HG03432 (cell line): ENCODE results near the gene AFAP1L1.

Experiments used
- ATAC-seq: cut with Tn5 transposase; IDR thresholded peaks from one replicate; pipeline ENCODE4 v1.9.1; 2021; ENCODE audit warnings: mild to moderate bottlenecking, moderate library complexity; ENCODE audit not compliant: unreplicated experiment

The AFAP1L1 gene

DNA sequence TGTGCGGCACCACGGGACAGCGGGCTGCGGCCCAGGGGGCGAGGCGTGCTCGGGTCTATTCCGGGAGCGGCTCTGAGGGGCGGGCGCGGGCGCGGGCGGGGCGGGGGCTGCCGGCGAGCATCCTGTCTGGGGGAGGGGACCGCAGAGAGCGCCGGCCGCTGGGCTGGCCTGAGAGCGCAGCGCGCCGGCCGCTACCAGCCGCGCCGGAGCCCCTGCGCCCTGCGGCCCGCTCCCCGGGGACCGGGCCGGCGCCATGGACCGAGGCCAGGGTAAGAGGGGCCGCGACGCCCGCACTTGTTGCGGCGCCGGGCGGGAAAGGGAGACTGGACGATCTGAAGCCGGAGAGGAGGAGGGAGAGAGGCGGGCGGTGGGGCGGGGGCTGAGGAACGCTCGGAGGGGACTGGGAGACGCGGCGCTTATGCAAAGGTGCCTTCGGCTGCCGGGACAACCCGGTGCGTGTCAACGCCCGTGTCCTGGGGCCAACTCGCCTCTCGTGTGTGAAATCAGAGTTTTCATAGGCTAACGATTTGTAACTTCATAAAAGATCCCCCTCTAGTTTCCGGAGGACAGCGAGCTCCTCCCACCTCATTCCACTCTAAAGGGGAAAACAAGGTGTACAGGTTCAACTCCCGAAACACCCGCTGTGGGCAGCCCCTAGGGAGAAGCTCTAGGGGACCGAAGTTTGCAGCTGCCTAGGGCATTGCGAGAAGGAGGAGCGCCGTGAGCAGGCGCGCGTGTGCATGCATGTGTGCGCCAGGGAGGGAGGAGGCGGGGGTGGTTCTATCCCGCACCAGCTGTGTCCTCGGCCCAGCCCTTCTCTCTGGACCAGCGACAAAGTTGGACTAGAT lies at the start of gene AFAP1L1:
Gene AFAP1L1 (plus strand): TSS at position 144 of the 848 bp plus-strand sequence. CDS start 110 bp downstream, at position 254.
- ATAC-seq = no peak

DNA sequence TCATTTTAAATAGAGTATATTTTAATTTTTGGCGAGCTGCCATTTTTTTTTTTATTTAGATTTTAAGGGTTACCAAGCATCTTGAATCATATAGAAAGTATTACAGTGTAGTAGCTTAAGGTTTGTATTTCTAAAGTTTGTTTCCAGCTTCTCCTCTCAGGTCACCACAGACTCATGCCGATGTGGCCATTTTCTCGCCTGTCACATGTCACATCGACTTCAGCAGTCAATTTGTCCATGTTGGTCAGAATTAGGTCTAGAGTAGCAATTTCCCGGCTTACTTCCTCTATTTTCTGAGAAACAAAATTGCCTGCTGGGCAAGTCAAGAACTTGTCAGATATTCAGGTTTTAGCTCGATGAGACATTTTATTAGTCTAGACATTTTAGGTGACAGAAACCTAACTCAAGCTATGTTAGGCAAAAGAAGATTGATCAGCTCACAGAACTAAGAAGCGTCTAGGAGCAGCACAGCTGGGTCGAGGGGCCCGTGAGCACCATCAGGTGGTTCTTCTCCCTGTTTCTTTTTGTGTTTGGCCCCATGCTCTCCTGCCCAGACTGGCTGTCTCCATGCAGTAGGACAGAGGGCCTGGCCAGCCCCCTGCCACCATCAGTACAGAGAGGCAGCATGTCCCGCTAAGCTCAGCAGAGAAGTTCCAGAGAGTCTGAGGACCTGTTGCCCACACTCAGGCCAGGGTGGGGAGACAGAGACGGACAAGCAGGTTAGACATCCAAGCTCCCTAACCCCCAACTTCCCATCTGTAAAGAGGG lies 48.4 kb upstream of the AFAP1L1 start:
- no peak for ATAC-seq

- ATAC-seq = no peak
These were observed 47.4 kb upstream of the AFAP1L1 start for GRCh38 chr5:149224282-149224681.

- no peak for ATAC-seq
These were observed 44.4 kb upstream of the AFAP1L1 start for GRCh38 chr5:149227168-149227826.

DNA sequence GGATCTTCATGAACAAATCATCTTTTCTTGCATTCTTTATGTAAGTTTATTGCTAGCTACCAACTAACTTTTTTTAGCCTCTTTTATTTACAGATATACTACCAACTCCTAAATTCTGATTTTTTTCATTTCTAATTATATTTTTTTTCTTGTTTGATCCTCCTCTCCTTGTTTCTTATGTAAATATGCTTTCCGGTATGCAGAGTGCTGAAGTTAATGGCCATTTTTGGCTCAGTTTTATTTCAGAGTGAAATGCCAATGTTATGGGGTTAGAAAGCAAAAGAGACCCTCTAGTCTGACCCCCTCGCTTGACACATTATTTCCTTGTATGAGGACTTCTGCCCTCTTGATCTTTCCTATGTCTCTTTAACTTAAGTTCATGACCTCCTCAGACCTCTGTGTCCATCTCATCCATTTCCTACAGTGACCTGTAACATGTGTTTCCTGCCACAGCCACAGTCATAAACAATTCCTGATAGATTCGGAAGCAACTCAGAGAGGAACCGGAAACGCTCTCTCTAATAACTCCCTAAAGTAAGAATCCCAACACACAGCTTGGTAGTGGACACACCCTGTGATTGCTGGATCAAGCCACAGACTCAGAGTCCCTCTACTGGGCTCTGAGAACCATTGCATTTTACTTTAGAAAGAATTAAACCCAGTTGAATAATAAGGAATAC lies 42.9 kb upstream of the AFAP1L1 start:
- no peak for ATAC-seq

- no peak for ATAC-seq
These were observed 42.2 kb upstream of the AFAP1L1 start for GRCh38 chr5:149229298-149229937.

GRCh38 chr5:149235841-149236240 lies 35.8 kb upstream of the AFAP1L1 start:
- ATAC-seq = no peak

DNA sequence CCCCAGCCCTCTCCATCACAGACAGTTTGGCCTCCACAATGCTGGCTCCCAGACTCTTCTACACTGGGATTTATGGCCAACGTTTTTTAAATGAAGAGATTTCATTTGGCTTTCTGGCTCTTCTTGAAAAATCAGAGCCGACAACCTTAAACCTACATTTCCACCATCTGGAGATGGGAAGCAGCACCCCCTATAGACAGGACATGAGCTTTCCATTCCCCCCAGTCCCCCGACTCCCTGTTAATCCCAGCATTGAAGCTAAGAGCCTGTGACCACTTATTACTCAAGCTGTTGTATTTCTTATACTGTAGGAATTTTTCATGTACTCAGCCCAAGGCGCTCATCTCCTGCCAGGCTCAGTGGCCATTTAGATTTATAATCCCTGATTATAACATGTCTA lies 34.0 kb upstream of the AFAP1L1 start:
- no peak for ATAC-seq

GRCh38 chr5:149238540-149238939 lies 33.1 kb upstream of the AFAP1L1 start:
- ATAC-seq = no peak

DNA sequence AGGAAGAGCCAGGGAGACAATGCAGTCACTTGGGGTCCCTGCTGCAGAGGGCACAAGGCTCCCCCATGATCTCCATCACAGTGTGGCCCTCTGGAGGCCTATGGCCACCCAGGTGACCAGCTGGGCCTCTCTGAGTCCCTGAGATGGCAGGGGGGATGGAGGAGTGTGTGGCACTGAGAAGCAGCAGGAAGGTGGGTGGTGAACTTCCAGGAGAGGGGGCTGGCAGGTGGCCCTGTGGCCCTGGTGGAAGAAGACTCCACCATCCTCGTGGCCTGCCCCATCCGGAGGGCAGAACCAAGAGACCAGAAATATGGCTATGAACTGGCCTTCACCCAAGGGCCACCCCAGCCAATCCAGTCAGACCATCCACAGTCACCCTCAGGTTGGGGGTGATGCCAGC lies 31.7 kb upstream of the AFAP1L1 start:
- ATAC-seq = no peak

GRCh38 chr5:149240354-149240998 lies 31.2 kb upstream of the AFAP1L1 start:
- no peak for ATAC-seq

- ATAC-seq = no peak
These were observed 29.3 kb upstream of the AFAP1L1 start for GRCh38 chr5:149242339-149242738.

GRCh38 chr5:149246906-149247305 lies 24.8 kb upstream of the AFAP1L1 start:
- ATAC-seq = no peak

DNA sequence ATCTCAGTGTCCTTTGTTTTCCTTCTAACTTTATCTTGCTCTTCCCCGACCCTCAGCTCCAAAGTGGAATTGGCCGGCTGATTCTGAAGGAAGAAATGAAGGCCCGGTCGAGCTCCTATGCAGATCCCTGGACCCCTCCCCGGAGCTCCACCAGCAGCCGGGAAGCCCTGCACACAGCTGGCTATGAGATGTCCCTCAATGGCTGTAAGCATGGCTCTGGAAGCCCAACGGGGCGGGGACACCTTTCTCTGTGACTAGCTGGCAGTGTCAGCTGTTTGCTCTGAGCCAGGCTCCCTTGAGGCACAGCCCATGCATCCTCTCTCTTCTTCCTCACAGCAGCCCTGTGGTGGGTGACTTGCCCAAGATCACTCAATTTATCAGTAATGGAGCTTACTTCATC lies 23.9 kb upstream of the AFAP1L1 start:
- ATAC-seq = no peak

DNA sequence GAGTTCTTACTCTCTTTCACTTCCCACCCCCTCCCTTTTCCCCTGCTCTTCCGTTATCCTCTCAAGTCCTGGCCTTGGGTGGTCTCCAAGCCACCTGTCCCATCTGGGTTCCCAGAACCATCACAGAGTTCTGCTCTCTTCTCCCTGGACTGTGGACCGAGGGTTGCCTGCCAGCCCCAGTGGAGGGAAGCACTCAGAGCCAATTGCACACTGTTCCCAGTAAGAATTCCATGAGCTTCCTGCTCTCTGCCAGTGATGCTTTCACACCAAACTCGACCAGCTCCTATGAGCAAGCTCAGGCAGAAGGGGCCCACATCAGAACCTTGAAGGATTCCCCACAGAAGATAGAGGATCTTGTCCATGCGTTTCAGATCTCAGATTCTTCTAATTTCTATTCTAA lies 20.1 kb upstream of the AFAP1L1 start:
- no peak for ATAC-seq

- ATAC-seq = no peak
These were observed 17.2 kb upstream of the AFAP1L1 start for GRCh38 chr5:149254506-149254905.

GRCh38 chr5:149256451-149256850 lies 15.2 kb upstream of the AFAP1L1 start:
- ATAC-seq = no peak

GRCh38 chr5:149257131-149257530 lies 14.5 kb upstream of the AFAP1L1 start:
- no peak for ATAC-seq

- no peak for ATAC-seq
These were observed 13.6 kb upstream of the AFAP1L1 start for GRCh38 chr5:149257889-149258705.
